OCI-M1 (cell line): ENCODE results near the gene SUN5.
"Not testable (repeated sequence)": the region's sequence is repeated elsewhere in the genome, so short reads cannot be mapped to it uniquely, and the experiment has no call there.

Source experiments
- DNase-seq: peaks from one replicate; lab custom pipeline; 2025; lab: John Stamatoyannopoulos, UW

The SUN5 gene, protein sequence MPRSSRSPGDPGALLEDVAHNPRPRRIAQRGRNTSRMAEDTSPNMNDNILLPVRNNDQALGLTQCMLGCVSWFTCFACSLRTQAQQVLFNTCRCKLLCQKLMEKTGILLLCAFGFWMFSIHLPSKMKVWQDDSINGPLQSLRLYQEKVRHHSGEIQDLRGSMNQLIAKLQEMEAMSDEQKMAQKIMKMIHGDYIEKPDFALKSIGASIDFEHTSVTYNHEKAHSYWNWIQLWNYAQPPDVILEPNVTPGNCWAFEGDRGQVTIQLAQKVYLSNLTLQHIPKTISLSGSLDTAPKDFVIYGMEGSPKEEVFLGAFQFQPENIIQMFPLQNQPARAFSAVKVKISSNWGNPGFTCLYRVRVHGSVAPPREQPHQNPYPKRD

GRCh38 chr20:33004141-33004751 is at the start of gene SUN5:
Gene SUN5 (minus strand): TSS chr20:33004433. CDS start chr20:33004340, 93 bp downstream.
- no peak for DNase-seq

DNA sequence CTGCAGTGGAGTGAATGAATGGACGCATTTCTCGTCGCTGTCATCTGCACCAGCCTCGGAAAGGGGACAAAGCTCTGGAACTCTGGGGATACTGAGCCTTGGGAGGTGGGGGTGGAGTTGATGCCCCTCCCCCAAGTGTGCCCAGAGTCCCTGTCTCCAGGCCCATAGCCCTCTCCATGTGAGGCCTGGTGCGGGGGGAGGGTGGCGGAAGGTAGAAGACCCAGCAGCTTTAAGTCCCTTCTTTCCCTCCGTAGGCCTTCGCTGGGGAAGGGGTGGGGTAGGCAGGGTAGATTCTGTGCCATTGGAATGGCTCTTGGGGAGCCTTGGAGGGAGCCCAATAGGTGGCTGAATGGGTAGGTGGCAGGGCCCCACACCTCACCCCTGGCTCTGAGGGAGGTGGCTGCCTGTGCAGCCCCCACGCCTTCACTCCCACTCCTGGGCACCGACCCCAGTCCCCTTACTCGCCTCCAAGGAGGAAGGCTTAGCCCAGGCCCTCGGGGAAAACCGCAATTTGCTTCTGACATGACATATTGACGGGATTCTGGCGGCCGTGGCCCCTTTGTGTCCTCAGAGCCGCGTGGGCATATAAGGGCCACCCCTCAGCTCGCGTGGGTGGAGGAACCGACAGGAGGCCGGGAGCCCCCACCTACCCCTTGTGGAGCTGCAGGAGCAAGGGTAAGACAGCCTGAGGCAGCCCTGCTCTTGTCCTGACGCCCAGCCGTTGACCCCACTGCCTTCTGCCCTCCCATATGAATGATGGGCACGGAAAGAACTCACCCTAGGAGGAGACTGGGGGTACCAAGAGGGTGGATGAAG is 49.3 kb upstream of the SUN5 start, which contains the start of gene BPIFB3:
Gene BPIFB3, plus strand, starts transcription at position 613 of the 816 bp plus-strand sequence. CDS start 1,533 bp downstream, outside the sequence.
- DNase-seq: no peak

DNA sequence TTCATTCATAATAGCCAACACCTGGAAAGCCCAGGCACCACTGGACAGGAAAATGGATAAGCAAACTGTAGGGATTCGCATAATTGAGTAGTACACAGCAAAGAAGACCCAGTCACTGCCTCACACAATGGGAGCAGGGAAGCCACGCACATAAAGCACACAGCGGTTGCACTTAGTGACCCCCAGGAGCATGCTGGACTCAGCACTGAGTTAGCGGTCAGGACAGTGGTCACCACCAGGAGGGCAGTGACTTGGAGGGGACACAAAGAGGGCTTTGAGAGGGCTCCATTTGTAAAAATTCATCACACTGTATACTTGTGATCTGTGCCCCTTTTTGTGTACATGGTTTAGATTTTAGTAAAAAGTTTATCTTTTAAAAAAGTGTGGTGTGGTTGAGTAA is 47.1 kb upstream of the SUN5 start:
- no peak for DNase-seq

DNA sequence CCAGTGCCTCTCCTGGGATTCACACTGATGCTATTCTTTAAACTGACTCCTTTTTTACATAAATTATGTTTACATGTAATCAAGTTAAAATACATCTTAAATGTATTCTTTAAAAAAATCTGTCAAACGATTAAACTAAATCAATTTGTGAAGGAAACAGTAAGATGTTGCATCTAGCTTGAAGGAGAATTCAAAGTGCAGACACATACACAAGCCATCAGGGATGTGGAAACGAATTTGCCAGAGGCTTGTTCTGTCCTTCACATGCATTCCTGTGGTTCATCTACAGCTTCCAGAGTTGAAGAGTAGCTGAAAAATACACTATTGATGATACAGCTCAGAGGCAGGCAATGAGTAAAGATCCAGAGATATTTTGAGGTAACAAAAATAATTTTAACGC is 42.2 kb upstream of the SUN5 start:
- DNase-seq: no peak

GRCh38 chr20:33045129-33045721 is 41.0 kb upstream of the SUN5 start:
- DNase-seq: not testable (repeated sequence)

- DNase-seq: no peak
Measured at GRCh38 chr20:33043731-33044181, 39.5 kb upstream of the SUN5 start.

DNA sequence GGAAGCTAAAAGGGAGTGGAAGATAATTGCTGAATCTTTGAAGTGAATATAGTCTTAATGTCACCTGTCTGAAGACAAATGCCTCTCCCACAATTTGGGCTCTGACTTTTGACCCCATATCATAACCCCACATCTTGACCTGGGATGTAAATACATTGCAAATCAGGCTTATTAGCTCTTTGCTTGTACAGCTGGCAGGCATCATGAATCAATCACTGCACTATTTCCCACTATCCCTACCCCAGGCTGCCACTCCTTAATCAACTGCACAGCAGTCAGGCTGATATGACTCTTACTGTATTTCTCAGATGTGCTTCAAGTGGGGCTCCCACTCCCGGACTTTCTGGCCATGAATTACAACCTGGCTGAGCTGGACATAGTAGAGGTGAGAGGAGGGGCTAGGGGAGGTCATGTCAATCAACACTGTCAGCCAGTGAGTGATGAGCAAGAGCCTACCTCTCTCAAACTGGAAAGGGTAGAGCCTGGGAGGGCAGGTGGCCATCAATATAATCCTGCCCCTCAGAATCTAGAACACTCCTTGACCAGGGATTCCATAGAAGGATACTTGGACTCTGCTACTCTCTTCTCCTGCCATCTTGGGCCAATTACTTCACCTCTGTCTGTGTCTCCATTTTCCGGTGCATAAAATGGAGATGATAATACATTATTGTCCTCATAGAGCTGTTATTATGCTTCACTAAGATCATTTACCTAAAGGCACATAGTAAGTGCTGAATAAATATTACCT is 38.9 kb upstream of the SUN5 start:
- DNase-seq: no peak

- no peak for DNase-seq
Measured at GRCh38 chr20:33042430-33042829, 38.2 kb upstream of the SUN5 start.

- no peak for DNase-seq
Measured at GRCh38 chr20:33038243-33038642, 34.0 kb upstream of the SUN5 start.

- no peak for DNase-seq
Measured at GRCh38 chr20:33037456-33037855, 33.2 kb upstream of the SUN5 start.

DNA sequence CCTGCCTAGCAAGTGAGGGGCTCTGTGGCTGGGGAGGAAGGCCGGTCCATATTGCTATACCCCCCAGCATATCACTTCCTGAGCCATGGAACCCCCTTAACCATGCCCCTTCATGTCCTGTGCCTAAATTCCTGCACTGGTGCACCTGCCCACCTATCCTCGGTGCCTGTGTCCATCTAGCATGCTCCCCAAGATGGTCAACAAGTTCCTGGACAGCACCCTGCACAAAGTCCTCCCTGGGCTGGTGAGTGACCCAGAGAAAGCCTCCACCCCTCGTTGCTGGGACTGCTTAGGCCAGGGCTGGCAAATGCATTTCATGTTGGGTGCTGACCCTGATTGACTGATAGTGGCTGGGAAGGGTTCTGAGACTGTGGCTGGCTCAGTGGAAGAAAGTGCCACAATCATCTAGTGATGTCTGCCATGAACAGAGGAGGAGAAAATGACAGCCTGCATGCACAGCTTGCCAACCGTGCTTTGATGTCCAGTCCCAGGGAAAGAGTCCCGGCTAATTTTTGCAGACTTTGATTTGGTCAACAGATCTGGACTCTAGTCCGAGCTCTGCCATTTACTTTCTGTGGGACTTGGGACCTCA is 30.8 kb upstream of the SUN5 start:
- no peak for DNase-seq

GRCh38 chr20:33034115-33034514 is 29.9 kb upstream of the SUN5 start:
- no peak for DNase-seq

DNA sequence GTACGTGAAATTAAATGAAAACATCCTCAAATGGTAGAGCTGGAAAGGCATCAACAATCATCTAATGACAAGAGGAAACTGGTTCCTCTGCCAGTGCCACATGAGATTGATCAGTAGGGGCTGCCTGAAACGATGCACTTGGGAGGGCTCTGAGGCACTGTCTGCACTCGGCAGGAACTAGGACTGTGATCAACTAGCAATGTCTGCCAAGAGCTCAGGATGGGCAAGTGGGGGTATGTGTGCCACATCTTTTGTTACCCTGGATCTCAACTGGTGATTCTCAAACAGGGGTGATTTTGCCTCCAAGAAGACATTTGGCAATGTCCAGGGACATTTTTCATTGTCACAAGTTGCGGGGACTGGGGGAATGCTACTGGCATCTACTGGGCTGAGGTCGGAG is 29.1 kb upstream of the SUN5 start:
- no peak for DNase-seq

GRCh38 chr20:33032555-33032954 is 28.3 kb upstream of the SUN5 start:
- DNase-seq: no peak

- DNase-seq: no peak
Measured at GRCh38 chr20:33031531-33031930, 27.3 kb upstream of the SUN5 start, which contains the start of gene BPIFB6. Gene BPIFB6 (plus strand): TSS chr20:33031648. CDS start chr20:33031648, 0 bp downstream.

GRCh38 chr20:33030569-33030968 is 26.3 kb upstream of the SUN5 start:
- DNase-seq: no peak

GRCh38 chr20:33030076-33030475 is 25.8 kb upstream of the SUN5 start:
- DNase-seq: no peak

DNA sequence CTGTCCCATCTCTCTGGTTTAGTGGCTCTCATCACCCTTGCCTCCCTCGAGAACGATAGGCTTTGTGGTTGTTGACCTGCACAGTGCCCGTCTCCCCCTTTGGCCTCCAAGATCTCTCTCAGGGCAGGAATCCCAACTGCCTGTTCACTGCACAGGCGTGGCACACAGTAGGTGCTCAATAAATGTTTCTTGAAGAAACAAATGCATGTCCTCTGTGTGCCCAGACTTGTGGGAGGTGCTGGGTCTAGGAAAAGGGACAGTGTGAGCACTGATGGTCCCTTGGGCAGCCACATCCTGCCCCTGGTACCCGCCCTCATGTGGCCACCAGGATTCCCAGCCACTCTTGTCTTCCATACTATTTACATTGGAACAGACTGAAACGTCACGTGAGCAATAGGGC is 24.6 kb upstream of the SUN5 start:
- DNase-seq: no peak

- DNase-seq: no peak
Measured at GRCh38 chr20:33027769-33028751, 23.8 kb upstream of the SUN5 start.
